ENCODE results near the gene EXOSC10. TPM values are rescaled to one million over a fixed set of nuclear protein-coding genes. Genes with fewer than 3 reads are reported as not detected.

Gene EXOSC10
- total RNA-seq, 6 donors from 2014 or later = 45.2 to 173 (median 55.9) TPM

DNA sequence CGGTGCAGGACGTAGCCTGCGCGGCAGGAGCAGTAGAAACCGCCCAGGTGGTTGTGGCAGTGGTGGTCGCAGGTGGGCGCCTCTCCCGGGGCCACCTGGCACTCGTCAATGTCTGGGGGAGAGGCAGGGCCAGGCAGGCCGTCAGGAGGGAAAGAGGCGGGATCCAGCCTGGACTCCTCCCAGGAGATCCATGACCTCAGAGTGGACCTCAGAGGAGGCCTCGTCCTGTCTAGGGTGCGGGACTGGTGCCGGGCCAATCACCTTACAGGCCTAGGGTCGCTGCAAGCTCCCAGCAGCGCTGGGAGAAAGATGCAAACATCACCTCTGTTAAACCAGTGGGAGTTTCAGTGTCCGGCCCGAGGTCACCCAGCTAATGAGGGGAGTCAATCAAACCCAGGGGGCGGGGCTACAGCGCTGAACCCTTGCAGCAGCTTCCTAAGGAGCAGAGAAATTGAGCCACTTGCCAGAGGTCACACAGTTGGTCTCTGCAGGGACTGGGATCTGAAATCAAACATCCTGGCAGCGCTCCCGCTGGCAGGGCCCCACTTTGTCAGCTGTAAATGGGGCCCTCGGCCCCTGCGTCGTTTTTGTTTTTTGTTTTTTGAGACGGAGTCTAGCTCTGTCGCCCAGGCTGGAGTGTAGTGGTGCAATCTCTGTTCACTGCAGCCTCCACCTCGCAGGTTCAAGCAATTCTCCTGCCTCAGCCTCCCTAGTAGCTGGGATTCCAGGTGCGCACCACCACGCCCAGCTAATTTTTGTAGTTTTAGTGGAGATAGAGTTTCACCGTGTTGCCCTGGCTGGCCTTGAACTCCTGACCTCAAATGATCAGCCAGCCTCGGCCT is 54.0 kb downstream of the EXOSC10 start:
- Histone ChIP-seq H3K27ac (no peak overlapping the region), H3K4me1 (peaks cover 0 to 5% (median 0%) of the 10 kb centered on the region in 4 donors), H3K36me3 (no peaks in the 10 kb centered on the region), H3K9me3 (no peaks in the 10 kb centered on the region), H3K4me3 (no peak overlapping the region), H3K27me3 (no peaks in the 10 kb centered on the region)
- no peak for ATAC-seq (ENCODE audit: low FRiP score in 2 of 2)
- TF ChIP-seq POLR2A (IDR thresholded peaks at IDR 0.05) = no peak
- DNase-seq = no peak
- 60 to 67% methylated on average over 25 to 32 of the region's 32 CpGs for WGBS, 2 donors

GRCh38 chr1:11044849-11045427 is 54.7 kb downstream of the EXOSC10 start:
- ATAC-seq (ENCODE audit: low FRiP score in 2 of 2) = no peak
- H3K4me1 ChIP-seq = peaks cover 0 to 5% (median 0%) of the 10 kb centered on the region in 4 donors
- no peaks in the 10 kb centered on the region for H3K36me3 ChIP-seq
- no peak for TF ChIP-seq POLR2A (IDR thresholded peaks at IDR 0.05)
- TF ChIP-seq EP300 (IDR thresholded peaks at IDR 0.05) = no peak
- TF ChIP-seq, protein P1, sequence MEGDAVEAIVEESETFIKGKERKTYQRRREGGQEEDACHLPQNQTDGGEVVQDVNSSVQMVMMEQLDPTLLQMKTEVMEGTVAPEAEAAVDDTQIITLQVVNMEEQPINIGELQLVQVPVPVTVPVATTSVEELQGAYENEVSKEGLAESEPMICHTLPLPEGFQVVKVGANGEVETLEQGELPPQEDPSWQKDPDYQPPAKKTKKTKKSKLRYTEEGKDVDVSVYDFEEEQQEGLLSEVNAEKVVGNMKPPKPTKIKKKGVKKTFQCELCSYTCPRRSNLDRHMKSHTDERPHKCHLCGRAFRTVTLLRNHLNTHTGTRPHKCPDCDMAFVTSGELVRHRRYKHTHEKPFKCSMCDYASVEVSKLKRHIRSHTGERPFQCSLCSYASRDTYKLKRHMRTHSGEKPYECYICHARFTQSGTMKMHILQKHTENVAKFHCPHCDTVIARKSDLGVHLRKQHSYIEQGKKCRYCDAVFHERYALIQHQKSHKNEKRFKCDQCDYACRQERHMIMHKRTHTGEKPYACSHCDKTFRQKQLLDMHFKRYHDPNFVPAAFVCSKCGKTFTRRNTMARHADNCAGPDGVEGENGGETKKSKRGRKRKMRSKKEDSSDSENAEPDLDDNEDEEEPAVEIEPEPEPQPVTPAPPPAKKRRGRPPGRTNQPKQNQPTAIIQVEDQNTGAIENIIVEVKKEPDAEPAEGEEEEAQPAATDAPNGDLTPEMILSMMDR (IDR thresholded peaks at IDR 0.05) = no peak
- no peak overlapping the region for H3K27ac ChIP-seq
- no peak overlapping the region for H3K4me3 ChIP-seq
- 84 to 95% methylated on average over 14 to 16 of the region's 16 CpGs for WGBS, 2 donors
- H3K27me3 ChIP-seq = no peaks in the 10 kb centered on the region
- H3K9me3 ChIP-seq = no peaks in the 10 kb centered on the region
- DNase-seq = no peak

GRCh38 chr1:11044086-11044848 is 55.4 kb downstream of the EXOSC10 start:
- Histone ChIP-seq H3K9me3 (no peaks in the 10 kb centered on the region), H3K4me1 (peaks cover 0 to 5% (median 0%) of the 10 kb centered on the region in 4 donors), H3K36me3 (no peaks in the 10 kb centered on the region), H3K4me3 (no peak overlapping the region), H3K27ac (no peak overlapping the region), H3K27me3 (no peaks in the 10 kb centered on the region)
- ATAC-seq (ENCODE audit: low FRiP score in 2 of 2) = no peak
- TF ChIP-seq, protein P1 (IDR thresholded peaks at IDR 0.05) = no peak
- no peak for TF ChIP-seq POLR2A (IDR thresholded peaks at IDR 0.05)
- no peak for TF ChIP-seq EP300 (IDR thresholded peaks at IDR 0.05)
- TF ChIP-seq POLR2AphosphoS5 (IDR thresholded peaks at IDR 0.05) = no peak
- no peak for DNase-seq
- 82 to 83% methylated on average over 6 to 16 of the region's 16 CpGs for WGBS, 2 donors

GRCh38 chr1:11042995-11043874 is 56.4 kb downstream of the EXOSC10 start:
- ATAC-seq (ENCODE audit: low FRiP score in 2 of 2) (no peak), DNase-seq (no peak)
- Histone ChIP-seq H3K4me1 (peaks cover 0 to 5% (median 0%) of the 10 kb centered on the region in 4 donors), H3K27ac (no peak overlapping the region), H3K27me3 (no peaks in the 10 kb centered on the region), H3K36me3 (no peaks in the 10 kb centered on the region), H3K4me3 (no peak overlapping the region), H3K9me3 (no peaks in the 10 kb centered on the region)
- TF ChIP-seq EP300 (IDR thresholded peaks at IDR 0.05) (no peak), POLR2A (IDR thresholded peaks at IDR 0.05) (no peak), POLR2AphosphoS5 (IDR thresholded peaks at IDR 0.05) (no peak)
- TF ChIP-seq, protein P1 (IDR thresholded peaks at IDR 0.05) = no peak
- WGBS, 2 donors = 84 to 85% methylated on average over 9 to 19 of the region's 19 CpGs
